ENCODE results near the gene GFRA1. TPM values are rescaled to one million over a fixed set of nuclear protein-coding genes. Genes with fewer than 3 reads are reported as not detected.

Gene GFRA1
- polyA plus RNA-seq, 1 donor (not counting 4 experiments of a cell fraction or from before 2014, with no cell fraction given), result not detected

DNA sequence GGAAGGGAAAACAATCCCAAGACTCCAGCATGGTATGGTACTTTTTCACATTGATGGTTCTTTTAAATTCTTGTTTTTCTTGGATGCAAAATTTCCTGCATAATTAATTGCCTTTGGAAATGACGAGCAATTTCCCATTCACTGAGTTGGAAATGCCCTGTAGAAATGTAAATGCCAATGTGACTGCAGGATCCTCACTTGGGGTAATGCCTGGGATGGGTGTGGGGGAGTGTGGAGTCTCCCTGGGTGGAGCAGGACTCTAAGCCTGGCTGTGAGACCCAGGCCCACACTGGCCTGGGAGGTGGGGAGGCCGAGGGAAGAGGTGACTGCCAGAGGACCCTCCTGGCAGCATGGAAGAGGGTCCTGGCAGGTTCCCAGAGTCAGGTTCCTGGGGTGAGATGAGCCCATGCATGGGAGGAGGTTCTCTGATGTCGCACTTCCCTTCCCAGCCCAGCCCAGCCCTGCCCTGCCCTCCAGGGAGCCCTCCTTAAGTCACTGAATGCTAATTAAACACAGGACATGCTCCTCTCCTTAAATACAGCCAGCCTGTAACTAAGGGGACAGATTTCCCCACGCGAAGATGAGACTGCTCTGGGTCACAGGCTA, 157.9 kb downstream of the GFRA1 start:
- dilution Hi-C loops (cut with MboI; ENCODE audit: extremely low pct_ligation_motif_present, low sequenced_read_pairs), result no loop called here
- H3K9me1 ChIP-seq (ENCODE audit: control insufficient read depth, extremely low read depth, insufficient read depth, low read length), result no peaks in the 10 kb centered on the region
- H3K79me2 ChIP-seq (ENCODE audit: control insufficient read depth, insufficient read depth, low read length), result no peaks in the 10 kb centered on the region
- FAIRE-seq (no peak), DNase-seq (ENCODE audit: low read depth, low spot score) (no peak)
- no peak overlapping the region for H2AFZ ChIP-seq (ENCODE audit: control insufficient read depth, low read length)
- no peak for TF ChIP-seq EZH2 (IDR thresholded peaks at IDR 0.05; ENCODE audit: low read length)
- TF ChIP-seq, protein P1, sequence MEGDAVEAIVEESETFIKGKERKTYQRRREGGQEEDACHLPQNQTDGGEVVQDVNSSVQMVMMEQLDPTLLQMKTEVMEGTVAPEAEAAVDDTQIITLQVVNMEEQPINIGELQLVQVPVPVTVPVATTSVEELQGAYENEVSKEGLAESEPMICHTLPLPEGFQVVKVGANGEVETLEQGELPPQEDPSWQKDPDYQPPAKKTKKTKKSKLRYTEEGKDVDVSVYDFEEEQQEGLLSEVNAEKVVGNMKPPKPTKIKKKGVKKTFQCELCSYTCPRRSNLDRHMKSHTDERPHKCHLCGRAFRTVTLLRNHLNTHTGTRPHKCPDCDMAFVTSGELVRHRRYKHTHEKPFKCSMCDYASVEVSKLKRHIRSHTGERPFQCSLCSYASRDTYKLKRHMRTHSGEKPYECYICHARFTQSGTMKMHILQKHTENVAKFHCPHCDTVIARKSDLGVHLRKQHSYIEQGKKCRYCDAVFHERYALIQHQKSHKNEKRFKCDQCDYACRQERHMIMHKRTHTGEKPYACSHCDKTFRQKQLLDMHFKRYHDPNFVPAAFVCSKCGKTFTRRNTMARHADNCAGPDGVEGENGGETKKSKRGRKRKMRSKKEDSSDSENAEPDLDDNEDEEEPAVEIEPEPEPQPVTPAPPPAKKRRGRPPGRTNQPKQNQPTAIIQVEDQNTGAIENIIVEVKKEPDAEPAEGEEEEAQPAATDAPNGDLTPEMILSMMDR (optimal IDR thresholded peaks at IDR 0.05 in 1 of 3, IDR thresholded peaks at IDR 0.05 in 1 of 3, conservative IDR thresholded peaks at IDR 0.05 in 1 of 3; ENCODE audit: extremely low read depth in 1 of 3, insufficient read depth in 2 of 3, low read length in 3 of 3), result no peak
- H3K4me1 ChIP-seq (ENCODE audit: control insufficient read depth, extremely low read depth, insufficient read depth, low read length), result peaks cover 7% of the 10 kb centered on the region
- H3K27me3 ChIP-seq (ENCODE audit: control insufficient read depth, extremely low read depth, insufficient read depth, low read length), result no peaks in the 10 kb centered on the region
- H3K4me3 ChIP-seq (ENCODE audit: control insufficient read depth in 2 of 3, extremely low read depth in 1 of 3, insufficient read depth in 2 of 3, low read depth in 1 of 3, low read length in 3 of 3), result no peak overlapping the region
- no peak overlapping the region for H3K9ac ChIP-seq (ENCODE audit: control insufficient read depth, extremely low read depth, insufficient read depth, low read length)
- H3K4me2 ChIP-seq (ENCODE audit: control insufficient read depth, extremely low read depth, insufficient read depth, low read depth, low read length), result no peak overlapping the region
- no peaks in the 10 kb centered on the region for H3K9me3 ChIP-seq (ENCODE audit: control insufficient read depth, low read depth, low read length)
- H3K36me3 ChIP-seq (ENCODE audit: control insufficient read depth in 2 of 2, extremely low read depth in 1 of 2, insufficient read depth in 2 of 2, low read length in 2 of 2), result no peaks in the 10 kb centered on the region
- H4K20me1 ChIP-seq (ENCODE audit: control insufficient read depth, extremely low read depth, insufficient read depth, low read length), result no peaks in the 10 kb centered on the region
- no peak overlapping the region for H3K27ac ChIP-seq (ENCODE audit: control insufficient read depth, insufficient read depth, low read length)

GRCh38 chr10:116113721-116114501, 159.1 kb downstream of the GFRA1 start:
- Histone ChIP-seq H2AFZ (ENCODE audit: control insufficient read depth, low read length) (no peak overlapping the region), H3K4me2 (ENCODE audit: control insufficient read depth, extremely low read depth, insufficient read depth, low read depth, low read length) (no peak overlapping the region), H3K27me3 (ENCODE audit: control insufficient read depth, extremely low read depth, insufficient read depth, low read length) (no peaks in the 10 kb centered on the region), H3K9me1 (ENCODE audit: control insufficient read depth, extremely low read depth, insufficient read depth, low read length) (no peaks in the 10 kb centered on the region), H4K20me1 (ENCODE audit: control insufficient read depth, extremely low read depth, insufficient read depth, low read length) (no peaks in the 10 kb centered on the region), H3K79me2 (ENCODE audit: control insufficient read depth, insufficient read depth, low read length) (no peaks in the 10 kb centered on the region), H3K9ac (ENCODE audit: control insufficient read depth, extremely low read depth, insufficient read depth, low read length) (no peak overlapping the region), H3K27ac (ENCODE audit: control insufficient read depth, insufficient read depth, low read length) (no peak overlapping the region), H3K4me1 (ENCODE audit: control insufficient read depth, extremely low read depth, insufficient read depth, low read length) (peaks cover 4% of the 10 kb centered on the region), H3K4me3 (ENCODE audit: control insufficient read depth in 2 of 3, extremely low read depth in 1 of 3, insufficient read depth in 2 of 3, low read depth in 1 of 3, low read length in 3 of 3) (no peak overlapping the region), H3K36me3 (ENCODE audit: control insufficient read depth in 2 of 2, extremely low read depth in 1 of 2, insufficient read depth in 2 of 2, low read length in 2 of 2) (no peaks in the 10 kb centered on the region), H3K9me3 (ENCODE audit: control insufficient read depth, low read depth, low read length) (no peaks in the 10 kb centered on the region)
- dilution Hi-C loops (cut with MboI; ENCODE audit: extremely low pct_ligation_motif_present, low sequenced_read_pairs), result no loop called here
- no peak for TF ChIP-seq EZH2 (IDR thresholded peaks at IDR 0.05; ENCODE audit: low read length)
- TF ChIP-seq, protein P1 (optimal IDR thresholded peaks at IDR 0.05 in 1 of 3, IDR thresholded peaks at IDR 0.05 in 1 of 3, conservative IDR thresholded peaks at IDR 0.05 in 1 of 3; ENCODE audit: extremely low read depth in 1 of 3, insufficient read depth in 2 of 3, low read length in 3 of 3), result no peak
- no peak for DNase-seq (ENCODE audit: low read depth, low spot score)
- no peak for FAIRE-seq
